Measurements from ENCODE around the gene AK1.
"Not testable (repeated sequence)": the region's sequence is repeated elsewhere in the genome, so short reads cannot be mapped to it uniquely, and the experiment has no call there.

Gene AK1

DNA sequence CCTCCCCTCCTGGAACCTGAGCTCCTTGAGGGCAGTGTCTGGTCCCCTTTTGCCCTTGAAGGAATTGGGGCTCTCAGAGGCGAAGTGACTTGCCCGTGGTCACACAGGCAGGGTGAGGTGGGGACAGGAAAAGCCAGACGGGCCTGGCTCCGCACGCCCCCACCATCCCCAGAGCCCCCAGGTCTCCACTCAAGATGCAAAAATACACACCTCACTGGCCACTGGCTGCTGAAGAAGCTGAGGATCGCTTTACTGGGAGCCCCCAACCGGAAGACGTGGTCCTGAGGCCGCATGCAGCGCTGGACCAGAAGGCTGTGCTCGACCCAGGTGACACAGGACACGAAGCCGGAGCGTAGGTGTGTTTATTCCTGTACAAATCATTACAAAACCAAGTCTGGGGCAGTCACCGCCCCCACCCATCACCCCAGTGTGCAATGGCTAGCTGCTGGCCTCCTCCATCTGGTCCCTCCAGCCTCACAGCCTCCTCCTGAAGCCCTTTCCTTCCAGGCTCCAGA lies 7.6 kb upstream of the AK1 start:
- DNase-seq (ENCODE audit: low read depth in 3 of 3), result no peak

DNA sequence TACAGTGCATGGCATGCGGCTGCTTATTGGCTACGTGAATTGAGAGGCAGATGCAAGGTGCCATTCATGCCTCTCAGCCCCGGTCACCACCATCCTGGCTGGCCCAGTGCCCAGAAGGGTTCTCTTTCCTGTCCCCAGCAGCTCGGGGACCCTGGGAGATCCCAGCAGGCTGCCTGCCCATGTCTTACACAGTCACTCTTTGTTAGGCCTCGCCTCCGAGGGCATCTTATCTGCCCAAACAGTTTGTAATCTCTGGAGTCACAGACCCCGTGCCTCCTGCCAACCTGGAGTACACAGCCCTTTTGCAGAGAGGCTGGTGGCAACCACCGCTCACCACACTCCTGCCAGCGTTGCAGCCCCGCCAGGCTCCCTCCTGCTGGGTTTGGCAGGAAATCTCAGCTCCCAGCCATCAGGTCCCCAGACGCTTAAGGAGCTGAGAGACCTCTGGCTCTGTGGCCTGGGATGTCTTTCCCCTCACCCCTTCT lies 7.0 kb upstream of the AK1 start:
- DNase-seq (ENCODE audit: low read depth in 3 of 3), result no peak

DNA sequence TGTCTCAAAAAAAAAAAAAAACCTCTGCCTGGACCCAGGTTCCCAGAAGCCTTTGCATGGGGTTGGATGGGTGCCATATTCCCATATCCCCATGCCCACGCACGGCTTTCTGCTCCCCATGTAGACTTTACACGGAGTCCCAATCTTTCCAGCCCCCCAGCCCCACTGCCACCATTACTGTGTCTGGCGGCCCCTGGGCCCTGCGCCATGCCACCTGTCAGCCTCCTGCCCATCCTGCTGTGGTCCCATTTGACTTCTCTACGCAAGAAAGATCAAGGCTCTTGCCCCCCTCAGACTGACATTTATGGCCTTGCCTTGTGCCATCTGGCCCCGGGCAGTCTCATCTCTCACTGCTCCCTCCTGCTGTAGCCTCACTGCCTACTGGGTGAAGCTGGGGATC lies 6.5 kb upstream of the AK1 start:
- no peak for DNase-seq (ENCODE audit: low read depth in 3 of 3)

DNA sequence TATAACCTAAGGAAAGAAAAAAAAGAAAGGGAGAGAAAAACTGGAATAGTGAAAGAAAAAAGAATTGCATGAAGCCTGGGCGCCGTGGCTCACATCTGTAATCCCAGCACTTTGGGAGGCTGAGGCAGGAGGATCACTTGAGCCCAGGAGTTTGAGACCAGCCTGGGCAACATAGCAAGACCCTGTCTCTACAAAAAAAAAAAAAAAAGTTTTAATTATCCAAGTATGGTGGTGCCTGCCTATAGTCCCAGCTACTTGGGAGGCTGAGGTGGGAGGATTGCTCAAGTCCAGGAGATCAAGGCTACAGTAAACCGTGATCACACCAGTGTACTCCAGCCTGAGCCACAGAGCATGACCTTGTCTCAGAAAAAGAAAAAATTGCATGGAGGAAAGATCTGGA lies 4.2 kb upstream of the AK1 start:
- DNase-seq (ENCODE audit: low read depth in 3 of 3), result not testable (repeated sequence)

DNA sequence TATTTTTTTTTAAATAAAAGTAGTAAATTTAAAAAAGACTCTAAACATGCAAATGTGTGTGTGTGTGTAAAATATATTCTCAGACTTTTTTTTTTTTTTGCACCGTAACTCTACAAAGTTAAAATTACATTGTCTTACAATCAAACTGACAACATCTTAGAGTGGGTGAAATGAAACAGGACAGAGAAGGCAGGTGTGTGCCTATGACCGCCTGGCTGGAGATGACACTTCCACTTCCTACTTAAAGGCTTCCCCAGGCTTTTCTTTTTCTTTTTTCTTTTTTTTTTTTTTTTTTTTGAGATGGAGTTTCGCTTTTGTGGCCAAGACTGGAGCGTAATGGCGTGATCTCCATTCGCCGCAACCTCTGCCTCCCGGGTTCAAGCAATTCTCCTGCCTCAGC lies 2.7 kb upstream of the AK1 start:
- no peak for DNase-seq (ENCODE audit: low read depth in 3 of 3)

DNA sequence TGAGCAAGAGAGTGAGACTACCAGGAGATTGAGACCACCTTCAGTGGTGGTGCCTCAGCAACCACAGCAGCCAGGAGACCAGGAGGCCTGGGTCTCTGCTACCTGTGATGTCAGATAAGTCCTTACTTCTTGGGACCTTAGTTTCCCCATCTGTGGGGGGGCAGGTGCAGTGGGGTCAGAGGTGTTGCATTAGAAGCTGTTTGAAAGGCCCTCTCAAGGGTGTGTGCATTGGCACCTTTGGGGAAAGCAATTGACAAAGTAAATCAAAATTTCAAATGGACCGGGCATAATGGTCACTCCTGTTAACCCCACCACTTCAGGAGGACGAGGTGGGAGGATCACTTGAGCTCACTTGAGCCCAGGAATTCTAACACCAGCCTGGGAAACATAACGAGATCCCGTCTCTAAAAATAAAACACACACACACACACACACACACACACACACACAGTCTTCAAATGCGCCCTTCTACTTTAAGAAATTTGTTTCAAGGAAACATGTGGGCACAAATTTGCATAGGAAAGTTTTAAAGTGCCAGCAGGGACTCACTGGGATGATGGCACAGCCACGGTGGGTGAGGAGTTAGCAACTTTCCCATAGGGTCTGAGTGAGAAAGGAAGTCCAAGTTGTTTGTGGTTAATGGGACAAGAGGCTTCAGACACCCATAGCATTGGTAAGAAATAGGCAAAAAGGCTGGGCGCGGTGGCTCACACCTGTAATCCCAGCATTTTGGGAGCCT lies 1.3 kb upstream of the AK1 start:
- no peak for DNase-seq (ENCODE audit: low read depth in 3 of 3)

DNA sequence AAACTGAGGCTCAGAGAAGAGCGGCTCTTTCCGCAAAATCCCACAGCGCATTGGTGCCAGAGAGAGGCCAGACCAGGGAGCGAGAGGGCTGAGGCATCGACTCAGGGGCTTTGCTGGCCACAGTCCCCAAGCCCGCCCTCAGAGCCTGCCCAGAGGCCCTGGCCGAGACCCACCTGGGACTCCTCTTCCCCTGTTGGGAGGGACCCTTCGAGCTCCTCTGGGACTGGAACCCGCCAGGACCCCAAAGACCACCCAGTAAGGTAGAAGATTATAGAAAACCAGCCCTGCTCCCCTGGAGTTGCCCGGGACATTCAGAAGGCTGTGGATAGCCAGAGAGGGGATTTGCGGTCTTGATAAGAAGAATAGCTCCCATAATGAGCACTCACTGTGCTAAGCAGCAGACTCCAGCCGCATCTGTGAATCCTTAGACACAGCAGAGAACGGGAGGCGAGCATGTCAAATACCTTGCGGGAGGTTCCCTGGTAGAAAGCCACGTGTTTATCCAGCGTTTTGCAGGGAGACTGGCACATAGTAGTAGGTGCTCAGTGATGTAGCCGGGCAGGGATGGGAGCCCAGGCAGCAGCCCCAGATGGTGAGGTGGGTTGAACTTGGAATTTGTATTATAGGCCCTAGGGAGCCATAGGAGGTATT lies 651 bp upstream of the AK1 start:
- DNase-seq (ENCODE audit: low read depth in 3 of 3), result no peak

DNA sequence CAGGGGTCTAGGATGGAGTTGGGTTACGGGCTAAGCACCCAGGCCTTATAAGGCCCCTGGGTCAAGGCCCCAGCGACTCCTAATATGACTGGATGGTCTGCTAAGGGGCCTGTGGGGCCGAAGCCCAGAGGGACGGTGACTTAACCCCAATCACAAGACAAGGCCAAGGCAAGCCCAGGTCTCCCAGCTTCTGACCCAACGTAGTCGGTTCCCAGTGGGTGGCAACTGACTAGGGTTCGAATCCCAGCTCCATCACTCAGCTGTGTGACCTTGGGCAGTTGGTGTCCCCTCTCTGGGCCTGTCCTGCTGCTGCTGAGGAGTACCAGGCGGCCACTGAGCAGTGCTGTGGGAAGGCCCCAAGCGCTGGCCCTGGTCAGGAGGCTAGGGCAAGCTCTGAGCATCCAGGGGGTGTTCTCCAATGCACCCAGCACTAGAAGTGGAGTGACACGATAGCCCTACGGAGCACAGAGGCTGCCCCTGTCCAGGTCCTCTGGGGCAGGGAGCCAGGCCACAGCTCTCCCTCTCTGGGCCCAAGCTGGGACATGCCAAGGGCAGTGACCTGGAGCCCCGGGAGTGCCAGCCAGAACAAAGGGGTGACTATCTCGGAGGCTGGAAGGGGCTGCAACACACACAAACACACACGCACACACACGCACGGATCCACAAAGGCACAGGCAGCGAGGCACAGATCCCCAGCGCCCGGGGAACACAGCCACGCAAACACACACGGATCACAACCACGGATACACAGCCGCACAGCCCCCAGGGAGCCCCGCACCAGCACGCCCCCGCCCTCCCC lies 512 bp downstream of the AK1 start:
- DNase-seq (ENCODE audit: low read depth in 3 of 3), result no peak

DNA sequence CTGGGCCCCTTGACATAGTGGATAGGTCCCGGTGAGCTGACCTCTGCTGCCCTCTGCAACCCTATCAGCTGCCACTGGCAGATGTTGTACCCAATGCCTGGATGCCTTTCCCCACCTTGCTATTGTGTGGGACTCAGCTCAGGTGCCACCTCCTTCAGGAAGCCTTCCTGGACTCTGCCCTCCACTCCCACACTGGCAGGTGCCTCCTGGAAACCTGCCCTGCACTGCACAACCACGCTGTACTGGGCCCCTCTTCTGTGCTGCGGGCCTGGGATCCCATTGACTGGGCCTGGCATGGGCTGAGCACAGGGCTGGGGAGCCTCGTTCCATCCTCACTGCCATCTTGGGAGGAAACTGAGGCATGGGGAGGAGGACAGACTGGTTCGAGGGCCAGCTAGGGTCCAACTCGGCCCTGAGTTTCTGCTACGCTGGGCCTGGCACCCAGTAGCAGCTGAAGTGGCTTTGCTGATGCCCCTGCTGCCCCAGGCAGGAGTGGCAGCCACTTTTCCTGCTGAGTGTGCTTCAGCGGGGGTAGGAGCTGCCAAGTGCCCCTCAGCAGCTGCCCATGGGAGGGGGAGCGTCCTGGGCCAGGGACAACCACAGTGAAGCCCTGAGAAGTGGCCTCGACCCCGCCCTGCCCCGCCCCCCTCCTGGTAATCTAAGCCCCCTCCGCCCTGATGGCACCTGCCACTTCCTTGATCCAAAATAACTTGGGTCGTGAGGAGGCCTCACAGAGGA lies 1.3 kb downstream of the AK1 start:
- DNase-seq (ENCODE audit: low read depth in 3 of 3), result no peak

DNA sequence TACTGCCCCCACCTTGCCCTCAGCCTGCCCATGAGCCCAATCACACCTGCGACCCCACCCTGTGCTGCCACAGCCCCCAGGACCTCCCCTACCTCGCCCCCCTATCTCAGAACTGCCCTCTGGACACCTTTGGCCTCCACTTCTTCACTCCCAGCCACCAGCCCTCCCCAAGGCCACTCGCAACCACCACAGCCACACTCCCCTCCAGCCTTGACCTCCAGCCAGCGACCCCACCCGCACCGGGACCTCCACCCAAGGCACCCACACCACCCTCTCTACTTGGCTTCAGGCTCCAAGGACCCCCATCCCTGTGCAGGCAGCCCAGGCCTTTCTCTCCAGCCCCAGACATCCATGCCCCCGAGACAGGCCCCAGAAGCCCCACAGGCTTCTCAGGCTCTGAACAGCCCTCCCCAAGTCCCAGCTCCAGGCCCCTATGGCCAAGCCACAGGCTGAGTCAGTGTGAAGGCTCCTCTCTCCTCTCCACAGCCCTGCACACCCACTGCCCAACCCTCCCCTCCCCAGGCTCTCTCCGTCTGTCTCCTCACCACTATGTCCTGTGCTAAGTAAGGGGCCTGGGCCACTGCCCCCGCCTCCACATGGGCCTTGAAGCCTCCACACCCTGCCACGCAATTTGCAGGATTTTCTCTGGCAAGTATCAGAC lies 2.0 kb downstream of the AK1 start:
- DNase-seq (ENCODE audit: low read depth in 3 of 3), result no peak

DNA sequence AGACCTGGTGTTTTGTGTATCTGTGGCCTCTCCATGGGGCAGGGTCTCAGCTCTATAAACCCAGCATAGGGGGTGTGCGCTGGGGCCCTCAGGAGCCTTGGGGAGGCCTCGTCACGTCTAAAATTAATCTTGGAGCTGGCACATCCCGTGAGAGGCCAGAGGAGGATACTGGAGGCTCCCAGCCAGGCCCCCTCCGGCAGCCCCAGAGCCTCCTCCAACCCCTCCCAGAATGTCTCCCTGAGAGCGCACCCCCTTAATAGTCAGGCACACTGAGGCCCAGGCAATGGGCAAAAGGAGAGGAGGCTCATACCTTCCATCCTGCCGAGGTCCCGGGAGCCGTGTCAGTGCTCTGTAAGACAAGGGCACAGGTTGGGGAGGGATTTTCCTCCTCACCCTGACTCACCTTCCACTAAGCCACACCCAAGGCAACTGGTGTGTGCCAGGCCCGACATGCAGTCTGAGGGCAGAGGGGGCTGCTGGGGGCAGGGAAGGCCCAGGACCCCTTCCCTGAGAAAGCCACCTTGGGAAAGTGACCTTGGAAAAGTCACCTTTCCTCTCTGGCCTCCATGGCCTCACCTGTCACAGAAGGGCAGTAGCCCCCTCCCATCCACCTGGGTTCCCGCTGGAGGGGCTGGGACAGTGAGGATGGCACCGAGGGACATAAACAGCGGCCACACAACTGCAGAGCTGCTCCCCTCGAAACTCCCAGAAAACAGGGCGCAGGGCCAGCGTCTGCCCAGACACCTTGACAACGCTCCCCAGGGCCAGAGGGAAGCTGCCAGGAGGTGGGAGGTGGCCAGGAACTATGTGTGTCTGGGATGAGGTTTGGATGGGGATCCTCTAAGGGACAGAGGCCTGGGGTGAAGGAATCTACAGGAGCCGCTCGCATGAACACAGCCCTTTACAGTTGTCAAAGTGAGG lies 2.9 kb downstream of the AK1 start:
- no peak for DNase-seq (ENCODE audit: low read depth in 3 of 3)

DNA sequence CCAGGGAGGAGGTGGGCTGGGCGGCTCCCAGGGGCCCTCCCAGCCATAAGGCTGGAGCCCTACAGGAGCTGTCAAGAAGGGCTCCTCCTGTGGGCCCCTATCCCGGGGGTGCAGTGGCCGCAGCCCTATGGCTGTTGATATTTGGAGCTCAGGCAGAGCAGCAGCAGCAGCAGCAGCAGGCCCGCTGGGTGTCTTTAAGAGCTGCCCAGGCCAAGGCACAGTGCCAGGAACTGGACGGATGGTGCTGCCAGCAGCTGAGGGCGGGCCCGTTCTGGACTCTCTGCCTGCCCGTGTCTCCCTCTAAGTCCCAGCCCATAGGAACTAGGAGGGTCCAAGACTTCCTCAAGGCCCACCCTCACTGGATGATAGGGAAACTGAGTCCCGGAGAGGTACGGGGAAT lies 3.6 kb downstream of the AK1 start:
- DNase-seq (ENCODE audit: low read depth in 3 of 3), result no peak

DNA sequence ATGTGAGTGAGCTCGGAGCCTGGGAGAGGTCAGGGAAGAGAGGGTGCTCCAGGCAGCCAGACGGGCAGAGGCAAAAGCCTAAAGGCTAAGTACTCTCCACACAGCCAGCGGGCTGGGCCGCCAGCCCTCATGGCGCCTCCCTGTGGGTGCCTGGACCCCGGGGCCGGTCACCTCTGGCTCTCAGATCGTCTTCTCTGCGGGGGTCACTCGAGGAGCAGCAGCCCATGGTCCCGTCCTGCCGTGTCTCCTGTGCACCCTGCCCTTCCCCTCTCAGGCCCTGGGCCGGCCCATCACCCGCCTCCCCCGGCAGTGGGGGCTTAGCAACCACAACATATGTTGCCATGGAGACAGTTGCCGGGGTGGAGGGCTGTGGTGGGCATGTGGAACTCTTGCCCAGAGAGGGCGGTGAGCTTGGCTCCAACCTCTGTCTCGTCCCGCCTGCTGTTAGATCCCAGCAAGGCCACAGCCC lies 4.2 kb downstream of the AK1 start:
- no peak for DNase-seq (ENCODE audit: low read depth in 3 of 3)

DNA sequence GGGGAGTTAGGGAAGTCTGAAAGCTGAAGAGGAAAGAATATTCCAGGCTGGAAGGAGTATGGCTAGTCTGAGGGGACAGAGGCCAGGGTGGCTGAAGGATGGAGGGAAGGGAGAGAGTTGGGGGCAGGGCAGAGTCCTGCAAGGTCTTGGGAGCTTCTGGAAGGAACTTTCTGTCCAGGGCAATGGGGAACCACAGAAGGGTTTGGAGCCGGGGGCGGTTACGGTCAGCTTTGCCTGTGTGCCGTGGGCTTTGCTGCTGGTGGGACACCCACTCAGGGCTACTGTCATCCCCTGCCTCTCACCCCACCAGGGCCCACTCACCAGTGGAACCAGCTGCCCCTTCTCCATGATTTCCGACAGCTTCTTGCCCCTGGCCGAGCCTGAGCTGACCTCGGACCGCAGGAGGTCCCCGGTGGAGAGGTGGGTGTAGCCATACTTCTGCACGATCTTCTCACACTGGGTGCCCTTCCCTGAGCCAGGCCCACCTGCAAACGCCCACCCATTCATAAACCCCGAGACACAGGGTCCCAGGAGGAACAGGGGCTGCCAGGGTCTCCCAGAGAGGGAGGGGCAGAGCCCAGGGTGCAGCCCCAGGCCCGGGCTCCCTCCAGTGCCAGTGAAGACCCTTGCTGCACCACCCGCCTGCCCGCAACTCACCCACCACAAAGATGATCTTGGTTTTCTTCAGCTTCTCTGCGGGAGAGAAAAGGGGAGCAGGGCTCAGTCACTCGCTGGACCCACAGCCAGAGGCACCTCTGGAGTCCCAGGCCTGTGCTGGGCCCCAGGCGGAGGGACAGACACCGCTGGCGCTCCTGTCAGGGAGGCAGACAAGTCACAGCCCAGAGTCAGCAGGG lies 4.9 kb downstream of the AK1 start:
- no peak for DNase-seq (ENCODE audit: low read depth in 3 of 3)

DNA sequence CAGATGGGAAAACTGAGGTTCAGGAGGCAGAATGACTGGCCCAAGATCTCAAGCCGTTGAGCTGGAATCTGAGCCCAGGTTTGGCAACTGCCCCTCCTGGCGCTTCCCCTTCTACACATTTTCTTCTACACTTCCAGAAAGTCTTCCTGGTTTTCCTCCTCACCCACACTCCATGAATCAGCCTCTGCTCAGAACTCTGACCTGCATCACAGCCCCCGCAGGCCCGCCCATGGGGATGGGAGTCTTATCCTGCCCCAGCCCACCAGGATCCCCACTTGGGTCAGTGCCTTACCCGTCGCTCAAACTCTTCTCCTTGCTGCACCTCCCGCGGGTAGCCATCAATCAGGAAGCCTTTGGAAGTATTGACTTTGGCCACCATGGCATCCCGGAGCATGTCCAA lies 5.9 kb downstream of the AK1 start:
- no peak for DNase-seq (ENCODE audit: low read depth in 3 of 3)

DNA sequence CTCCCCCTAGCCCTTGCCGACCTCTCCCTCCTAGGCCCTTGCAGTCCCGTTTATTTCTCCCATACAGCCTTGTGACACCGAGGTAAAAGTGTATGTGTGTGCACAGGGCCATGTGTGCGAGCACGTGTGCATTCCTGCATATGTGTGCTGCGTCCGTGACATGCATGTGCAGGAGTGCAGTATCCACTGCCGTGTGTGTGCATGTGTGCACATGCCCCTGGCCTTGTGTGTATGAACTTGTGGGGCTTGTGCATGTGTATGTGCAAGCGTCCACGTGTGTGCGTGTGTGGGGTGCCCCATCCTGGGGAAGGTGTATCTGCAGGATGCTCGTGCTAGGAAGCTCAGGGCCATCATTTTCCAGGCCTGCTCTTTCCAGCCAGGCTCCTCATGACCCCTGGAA lies 6.6 kb downstream of the AK1 start:
- DNase-seq (ENCODE audit: low read depth in 3 of 3), result no peak

DNA sequence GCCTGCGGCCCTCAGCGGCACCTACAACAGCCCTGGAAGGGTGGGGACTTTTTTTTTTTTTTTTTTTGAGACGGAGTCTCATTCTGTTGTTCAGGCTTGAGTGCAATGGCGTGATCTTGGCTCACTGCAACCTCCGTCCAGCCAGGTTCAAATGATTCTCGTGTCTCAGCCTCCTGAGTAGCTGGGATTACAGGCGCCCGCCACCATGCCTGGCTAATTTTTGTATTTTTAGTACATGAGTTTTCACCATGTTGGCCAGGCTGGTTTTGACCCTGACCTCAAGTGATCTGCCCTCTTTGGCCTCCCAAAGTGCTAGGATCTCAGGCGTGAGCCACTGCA lies 7.4 kb downstream of the AK1 start:
- DNase-seq (ENCODE audit: low read depth in 3 of 3), result not testable (repeated sequence)

DNA sequence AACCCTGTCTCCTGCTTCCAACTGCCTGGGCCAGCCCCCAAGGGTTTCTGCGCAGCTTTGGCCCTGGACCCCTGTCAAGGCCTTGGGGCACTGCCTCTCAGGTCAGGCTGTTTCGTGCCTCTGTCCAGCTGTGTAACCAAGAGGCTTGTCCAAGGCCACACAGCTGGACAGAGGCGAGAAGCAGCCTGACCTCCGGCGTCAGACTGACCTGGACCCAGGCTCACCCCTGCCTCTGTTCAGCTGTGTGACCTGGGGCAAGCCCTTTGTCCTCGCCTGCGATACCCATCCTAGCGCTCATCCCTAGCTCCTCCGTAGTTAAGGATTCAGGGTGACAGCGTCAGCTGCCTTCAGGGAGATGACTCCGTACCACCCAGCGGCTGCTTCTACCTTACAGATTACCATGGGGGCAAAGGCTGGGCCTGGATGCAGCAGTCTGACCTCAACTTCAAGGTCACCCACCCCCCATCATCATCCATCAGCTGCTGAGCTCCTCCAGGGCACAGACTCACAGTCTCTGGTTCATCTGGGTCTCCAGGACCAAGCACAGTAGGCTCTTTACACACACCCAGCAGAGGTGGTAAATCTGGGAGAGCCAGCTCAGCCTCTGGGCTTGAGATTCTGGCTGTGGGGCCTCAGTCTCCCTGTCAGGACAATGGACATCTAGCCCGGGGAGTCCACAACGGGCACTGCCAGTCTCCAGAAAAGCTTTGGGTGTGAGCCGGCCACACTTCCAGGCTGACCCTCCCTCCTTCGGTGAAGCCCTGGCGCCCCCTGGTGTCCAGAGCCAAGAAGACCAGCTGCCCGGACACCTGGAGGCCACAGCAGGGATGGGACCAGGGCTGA lies 7.9 kb downstream of the AK1 start:
- peak; percentile 56 to 74 (median 66) for DNase-seq (ENCODE audit: low read depth in 3 of 3)
